ENCODE data around the gene RETREG3. TPM values are rescaled to one million over a fixed set of nuclear protein-coding genes. Genes with fewer than 3 reads are reported as not detected.
A peak's percentile ranks its signal among the peaks of the same experiment; 100 is the strongest.

The RETREG3 gene
- total and polyA plus RNA-seq, 9 of the 15 experiments (the other 6 are each of a cell fraction or from before 2014, with no cell fraction given), result 4.1 to 39.0 (median 16.9) TPM

DNA sequence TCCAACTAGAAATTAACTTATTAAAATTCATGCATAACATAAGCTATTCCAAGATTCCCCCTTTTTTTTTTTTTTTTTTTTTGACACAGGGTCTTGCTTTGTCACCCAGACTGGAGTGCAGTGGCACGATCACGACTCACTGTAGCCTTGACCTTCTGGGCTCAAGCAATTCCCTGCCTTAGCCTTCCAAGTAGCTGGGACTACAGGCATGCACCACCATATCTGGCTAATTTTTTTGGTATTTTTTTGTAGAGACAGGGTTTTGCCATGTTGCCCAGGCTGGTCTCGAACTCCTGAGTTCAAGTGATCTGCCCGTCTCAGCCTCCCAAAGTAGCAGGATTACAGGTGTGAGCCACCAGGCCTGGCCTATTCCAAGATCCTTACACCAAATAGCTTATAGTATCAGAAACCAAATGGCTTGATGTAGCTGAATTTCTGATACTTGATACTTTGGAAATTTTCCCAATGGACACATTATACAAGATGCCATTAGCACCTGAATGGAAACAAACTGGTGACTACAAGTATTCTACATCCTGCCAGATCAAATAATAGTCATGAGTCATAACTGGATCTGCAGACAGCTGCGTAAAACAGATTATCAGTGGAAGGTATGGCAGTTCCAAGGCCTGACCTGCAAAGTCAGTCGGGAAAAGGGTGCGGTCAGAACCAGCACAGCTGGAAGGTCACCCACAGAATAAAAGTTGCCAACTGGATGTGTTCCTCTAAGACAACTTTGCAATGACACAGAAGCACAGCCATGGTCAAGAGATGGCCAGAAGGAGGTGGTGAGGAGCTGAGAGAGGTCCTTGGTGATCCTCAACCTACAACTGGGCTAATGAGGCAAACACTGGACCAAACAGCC, 14.8 kb upstream of the RETREG3 start (continued):
- TF ChIP-seq, protein P1, sequence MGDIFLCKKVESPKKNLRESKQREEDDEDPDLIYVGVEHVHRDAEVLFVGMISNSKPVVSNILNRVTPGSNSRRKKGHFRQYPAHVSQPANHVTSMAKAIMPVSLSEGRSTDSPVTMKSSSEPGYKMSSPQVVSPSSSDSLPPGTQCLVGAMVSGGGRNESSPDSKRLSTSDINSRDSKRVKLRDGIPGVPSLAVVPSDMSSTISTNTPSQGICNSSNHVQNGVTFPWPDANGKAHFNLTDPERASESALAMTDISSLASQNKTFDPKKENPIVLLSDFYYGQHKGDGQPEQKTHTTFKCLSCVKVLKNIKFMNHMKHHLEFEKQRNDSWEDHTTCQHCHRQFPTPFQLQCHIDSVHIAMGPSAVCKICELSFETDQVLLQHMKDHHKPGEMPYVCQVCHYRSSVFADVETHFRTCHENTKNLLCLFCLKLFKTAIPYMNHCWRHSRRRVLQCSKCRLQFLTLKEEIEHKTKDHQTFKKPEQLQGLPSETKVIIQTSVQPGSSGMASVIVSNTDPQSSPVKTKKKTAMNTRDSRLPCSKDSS (IDR thresholded peaks at IDR 0.05; ENCODE audit: low read depth, partially characterized antibody), result no peak
- TF ChIP-seq NFIX (CRISPR knock-in tag; IDR thresholded peaks at IDR 0.05; ENCODE audit: low read depth), result no peak
- TF ChIP-seq ZBTB1 (CRISPR knock-in tag; IDR thresholded peaks at IDR 0.05; ENCODE audit: borderline replicate concordance, low read depth), result no peak
- TF ChIP-seq FOXA3 (CRISPR knock-in tag; conservative IDR thresholded peaks at IDR 0.05 in 1 of 2, IDR thresholded peaks at IDR 0.05 in 1 of 2), result 0 out of 4 replicates have a peak, but pooled peaks of 1 of the 2 experiments have one; percentile 21
- peak; percentile 93 for TF ChIP-seq CBFA2T3 (IDR thresholded peaks at IDR 0.05)
- TF ChIP-seq RB1 (IDR thresholded peaks at IDR 0.05; ENCODE audit: low read depth), result no peak
- TF ChIP-seq LEF1 (IDR thresholded peaks at IDR 0.05), result peak; percentile 57; the same call in 1 of the 2 replicates
- TF ChIP-seq JUN (IDR thresholded peaks at IDR 0.05; ENCODE audit: borderline replicate concordance, low read depth, low read length), result peak; percentile 88; the same call in 1 of the 2 replicates
- no peak for TF ChIP-seq JUN (CRISPR knock-in tag; IDR thresholded peaks at IDR 0.05; ENCODE audit: borderline replicate concordance)
- TF ChIP-seq HDAC1 (IDR thresholded peaks at IDR 0.05), result peak in 1 of 2 experiments; percentile 59; a peak in 1 of 4 replicates
- peak; percentile 97 for TF ChIP-seq JUND (IDR thresholded peaks at IDR 0.05; ENCODE audit: borderline replicate concordance, low read depth, low read length)
- peak; percentile 96 for TF ChIP-seq JUND (tag; IDR thresholded peaks at IDR 0.05; ENCODE audit: borderline replicate concordance, low read depth, low read length)
- TF ChIP-seq, protein P2, sequence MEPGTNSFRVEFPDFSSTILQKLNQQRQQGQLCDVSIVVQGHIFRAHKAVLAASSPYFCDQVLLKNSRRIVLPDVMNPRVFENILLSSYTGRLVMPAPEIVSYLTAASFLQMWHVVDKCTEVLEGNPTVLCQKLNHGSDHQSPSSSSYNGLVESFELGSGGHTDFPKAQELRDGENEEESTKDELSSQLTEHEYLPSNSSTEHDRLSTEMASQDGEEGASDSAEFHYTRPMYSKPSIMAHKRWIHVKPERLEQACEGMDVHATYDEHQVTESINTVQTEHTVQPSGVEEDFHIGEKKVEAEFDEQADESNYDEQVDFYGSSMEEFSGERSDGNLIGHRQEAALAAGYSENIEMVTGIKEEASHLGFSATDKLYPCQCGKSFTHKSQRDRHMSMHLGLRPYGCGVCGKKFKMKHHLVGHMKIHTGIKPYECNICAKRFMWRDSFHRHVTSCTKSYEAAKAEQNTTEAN (CRISPR knock-in tag; IDR thresholded peaks at IDR 0.05), result no peak
- TF ChIP-seq ZFX (CRISPR knock-in tag; IDR thresholded peaks at IDR 0.05), result peak; percentile 35; the same call in 1 of the 2 replicates
- peak; percentile 44 to 49; a peak in 2 of 4 replicates for TF ChIP-seq KDM1A (IDR thresholded peaks at IDR 0.05)
- TF ChIP-seq CCNT2 (IDR thresholded peaks at IDR 0.05; ENCODE audit: borderline replicate concordance, extremely low read depth, insufficient read length, low read depth, low read length), result peak; percentile 21
- TF ChIP-seq, protein P3, sequence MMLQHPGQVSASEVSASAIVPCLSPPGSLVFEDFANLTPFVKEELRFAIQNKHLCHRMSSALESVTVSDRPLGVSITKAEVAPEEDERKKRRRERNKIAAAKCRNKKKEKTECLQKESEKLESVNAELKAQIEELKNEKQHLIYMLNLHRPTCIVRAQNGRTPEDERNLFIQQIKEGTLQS (IDR thresholded peaks at IDR 0.05), result peak; percentile 97
- TF ChIP-seq, protein P3 (CRISPR knock-in tag; conservative IDR thresholded peaks at IDR 0.05), result no peak; the same call in 1 of the 2 replicates
- TF ChIP-seq, protein P4, sequence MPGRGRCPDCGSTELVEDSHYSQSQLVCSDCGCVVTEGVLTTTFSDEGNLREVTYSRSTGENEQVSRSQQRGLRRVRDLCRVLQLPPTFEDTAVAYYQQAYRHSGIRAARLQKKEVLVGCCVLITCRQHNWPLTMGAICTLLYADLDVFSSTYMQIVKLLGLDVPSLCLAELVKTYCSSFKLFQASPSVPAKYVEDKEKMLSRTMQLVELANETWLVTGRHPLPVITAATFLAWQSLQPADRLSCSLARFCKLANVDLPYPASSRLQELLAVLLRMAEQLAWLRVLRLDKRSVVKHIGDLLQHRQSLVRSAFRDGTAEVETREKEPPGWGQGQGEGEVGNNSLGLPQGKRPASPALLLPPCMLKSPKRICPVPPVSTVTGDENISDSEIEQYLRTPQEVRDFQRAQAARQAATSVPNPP (IDR thresholded peaks at IDR 0.05; ENCODE audit: borderline replicate concordance, insufficient read depth, insufficient read length), result no peak
- TF ChIP-seq, protein P5, sequence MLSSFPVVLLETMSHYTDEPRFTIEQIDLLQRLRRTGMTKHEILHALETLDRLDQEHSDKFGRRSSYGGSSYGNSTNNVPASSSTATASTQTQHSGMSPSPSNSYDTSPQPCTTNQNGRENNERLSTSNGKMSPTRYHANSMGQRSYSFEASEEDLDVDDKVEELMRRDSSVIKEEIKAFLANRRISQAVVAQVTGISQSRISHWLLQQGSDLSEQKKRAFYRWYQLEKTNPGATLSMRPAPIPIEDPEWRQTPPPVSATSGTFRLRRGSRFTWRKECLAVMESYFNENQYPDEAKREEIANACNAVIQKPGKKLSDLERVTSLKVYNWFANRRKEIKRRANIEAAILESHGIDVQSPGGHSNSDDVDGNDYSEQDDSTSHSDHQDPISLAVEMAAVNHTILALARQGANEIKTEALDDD (IDR thresholded peaks at IDR 0.05), result peak; percentile 93
- peak; percentile 65 for TF ChIP-seq ADNP (tag; IDR thresholded peaks at IDR 0.05)
